HEK293T (cell line): Measurements from ENCODE around the gene GRID1.

Experiments
- ARNT ChIP-seq: fragments of 450-650 bp; IDR thresholded peaks from 2 replicates; pipeline ENCODE4 v1.6.1; 2017; ENCODE audit warnings: mild to moderate bottlenecking
- BHLHE40 ChIP-seq: fragments of 450-650 bp; IDR thresholded peaks from 2 replicates; pipeline ENCODE4 v1.6.1; 2016; ENCODE audit warnings: mild to moderate bottlenecking, moderate library complexity, borderline replicate concordance
- ELF4 ChIP-seq: fragments of 450-650 bp; IDR thresholded peaks from 2 replicates; pipeline ENCODE4 v1.6.1; 2017; ENCODE audit warnings: antibody characterized with exemption
- FOXA1 ChIP-seq: fragments of 450-650 bp; IDR thresholded peaks from 2 replicates; pipeline ENCODE4 v1.6.1; 2016; ENCODE audit warnings: mild to moderate bottlenecking
- FOXK2 ChIP-seq: fragments of 450-650 bp; IDR thresholded peaks from 2 replicates; pipeline ENCODE4 v1.6.1; 2016; ENCODE audit warnings: mild to moderate bottlenecking
- FOXM1 ChIP-seq: fragments of 450-650 bp; IDR thresholded peaks from 2 replicates; pipeline ENCODE4 v1.6.1; 2017; ENCODE audit warnings: mild to moderate bottlenecking, borderline replicate concordance
- L3MBTL2 ChIP-seq: fragments of 450-650 bp; conservative IDR thresholded peaks from 2 replicates; pipeline ENCODE4 v1.6.1; 2016; ENCODE audit warnings: mild to moderate bottlenecking
- LEF1 ChIP-seq: fragments of 450-650 bp; IDR thresholded peaks from 2 replicates; pipeline ENCODE4 v1.6.1; 2017; ENCODE audit warnings: mild to moderate bottlenecking, borderline replicate concordance
- NFRKB ChIP-seq: fragments of 450-650 bp; IDR thresholded peaks from 2 replicates; pipeline ENCODE4 v1.6.1; 2016; ENCODE audit warnings: mild to moderate bottlenecking, moderate library complexity
- SP1 ChIP-seq: fragments of 450-650 bp; IDR thresholded peaks from 2 replicates; pipeline ENCODE4 v1.6.1; 2017
- SUZ12 ChIP-seq: fragments of 450-650 bp; IDR thresholded peaks from 2 replicates; pipeline ENCODE4 v1.6.1; 2016; ENCODE audit warnings: mild to moderate bottlenecking
- TARDBP ChIP-seq: fragments of 450-650 bp; IDR thresholded peaks from 2 replicates; pipeline ENCODE4 v1.6.1; 2016
- ZNF384 ChIP-seq: fragments of 450-650 bp; IDR thresholded peaks from 2 replicates; pipeline ENCODE4 v1.6.1; 2016
- TF ChIP-seq, protein P1 (sequence below): fragments of 450-650 bp; IDR thresholded peaks from 2 replicates; pipeline ENCODE4 v1.6.1; 2016

DNA sequence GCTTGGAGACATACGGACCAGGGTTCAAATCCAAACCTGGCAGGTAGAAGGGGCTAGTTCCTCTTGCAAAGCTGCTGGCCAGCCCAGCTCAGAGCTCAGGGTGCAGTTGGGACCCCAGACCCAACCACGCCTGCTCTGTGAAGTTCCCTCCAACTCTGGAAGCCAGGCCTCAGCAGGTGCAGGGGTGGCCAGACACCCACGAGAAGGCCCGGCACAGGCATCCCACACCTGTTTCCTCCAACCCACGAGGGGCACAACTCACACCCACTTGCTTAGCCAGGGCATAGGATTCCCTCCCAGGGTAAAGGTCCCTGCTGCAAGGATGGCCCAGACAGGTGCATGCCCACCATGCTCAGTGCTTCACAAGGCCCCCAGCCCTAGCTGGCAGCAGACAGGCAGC lies 262.4 kb downstream of the GRID1 start:
- TF ChIP-seq NFRKB: no peak
- no peak for TF ChIP-seq SUZ12
- TF ChIP-seq FOXA1: no peak
- no peak for TF ChIP-seq BHLHE40
- no peak for TF ChIP-seq L3MBTL2
- TF ChIP-seq, protein P1, sequence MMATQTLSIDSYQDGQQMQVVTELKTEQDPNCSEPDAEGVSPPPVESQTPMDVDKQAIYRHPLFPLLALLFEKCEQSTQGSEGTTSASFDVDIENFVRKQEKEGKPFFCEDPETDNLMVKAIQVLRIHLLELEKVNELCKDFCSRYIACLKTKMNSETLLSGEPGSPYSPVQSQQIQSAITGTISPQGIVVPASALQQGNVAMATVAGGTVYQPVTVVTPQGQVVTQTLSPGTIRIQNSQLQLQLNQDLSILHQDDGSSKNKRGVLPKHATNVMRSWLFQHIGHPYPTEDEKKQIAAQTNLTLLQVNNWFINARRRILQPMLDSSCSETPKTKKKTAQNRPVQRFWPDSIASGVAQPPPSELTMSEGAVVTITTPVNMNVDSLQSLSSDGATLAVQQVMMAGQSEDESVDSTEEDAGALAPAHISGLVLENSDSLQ: no peak
- TF ChIP-seq SP1: no peak
- TF ChIP-seq ZNF384: no peak
- TF ChIP-seq TARDBP: no peak
- no peak for TF ChIP-seq ELF4
- TF ChIP-seq FOXM1: no peak
- no peak for TF ChIP-seq FOXK2
- no peak for TF ChIP-seq ARNT
- no peak for TF ChIP-seq LEF1
